ENCODE results near the gene HOXB5. TPM values are rescaled to one million over a fixed set of nuclear protein-coding genes. Genes with fewer than 3 reads are reported as not detected.

Gene HOXB5
- total and polyA plus RNA-seq, 10 of the 15 experiments (the other 5 are each of a cell fraction or from before 2014, with no cell fraction given) = not detected

GRCh38 chr17:48597528-48597777 is 3.9 kb upstream of the HOXB5 start:
- Histone ChIP-seq H4K20me1 (ENCODE audit: control insufficient read depth, insufficient read depth) (no peaks in the 10 kb centered on the region), H3K79me2 (ENCODE audit: control insufficient read depth, insufficient read depth, low read length) (no peaks in the 10 kb centered on the region), H3K9me3 (replicated peaks; ENCODE audit: control insufficient read depth, insufficient read depth, low read length) (no peaks in the 10 kb centered on the region), H3K4me1 (ENCODE audit: control insufficient read depth, insufficient read depth, low read length) (peaks cover 10% of the 10 kb centered on the region), H3K27ac (ENCODE audit: control insufficient read depth, insufficient read depth) (no peak overlapping the region), H3K9ac (ENCODE audit: control insufficient read depth, insufficient read depth, low read length) (no peak overlapping the region; the same call in 1 of the 2 replicates), H3K4me3 (peak overlapping the region; percentile 79), H3K27me3 (replicated peaks in 1 of 2; ENCODE audit: control insufficient read depth in 2 of 2, insufficient read depth in 2 of 2, low read length in 1 of 2) (peaks cover 14 to 51% of the 10 kb centered on the region in 2 experiments), H3K36me3 (ENCODE audit: control insufficient read depth in 2 of 2, insufficient read depth in 2 of 2, low read length in 1 of 2) (no peaks in the 10 kb centered on the region), H3K4me2 (ENCODE audit: control insufficient read depth, insufficient read depth) (peak overlapping the region; percentile 66), H2AFZ (ENCODE audit: control insufficient read depth, low read depth, low read length) (peak overlapping the region; percentile 71)
- intact Hi-C loops (cut with micrococcal nuclease; ENCODE audit: unreplicated experiment) (no loop called here), in situ Hi-C loops (cut with MboI) (loop anchor here (5.0 kb wide), 1 partner anchor 335 kb away; no protein-coding TSS in a partner anchor)
- BruUV-seq (replicated peaks) = no TSS peak
- under 1% methylated on average over 16 of the region's 16 CpGs for WGBS (ENCODE audit: insufficient coverage, insufficient replicate concordance, low lambda C conversion rate, missing lambda C conversion rate)
- FAIRE-seq (no peak), ATAC-seq (no peak), DNase-seq (ENCODE audit: low read depth, low spot score) (no peak)
- ChIA-PET POLR2A (no interaction called here), SMC1A (ENCODE audit: uncharacterized antibody, unreplicated experiment) (no interaction called here), RAD21 (ENCODE audit: unreplicated experiment) (no interaction called here), CTCF (interaction anchor here (0.7 to 2.2 kb wide), 2 partner anchors 246 to 471 kb away, joined by 3 to 5 read pairs; no protein-coding TSS in a partner anchor)
- TF ChIP-seq KDM1A (IDR thresholded peaks at IDR 0.05; ENCODE audit: borderline replicate concordance) (no peak), ZNF217 (IDR thresholded peaks at IDR 0.05) (no peak), ASH2L (IDR thresholded peaks at IDR 0.05; ENCODE audit: borderline replicate concordance, low read depth) (no peak), EGR1 (IDR thresholded peaks at IDR 0.05; ENCODE audit: borderline replicate concordance in 1 of 2, low read depth in 2 of 2, low read length in 2 of 2) (no peak), ESRRA (IDR thresholded peaks at IDR 0.05; ENCODE audit: low read length) (no peak), RB1 (IDR thresholded peaks at IDR 0.05; ENCODE audit: borderline replicate concordance) (no peak), ZNF384 (IDR thresholded peaks at IDR 0.05; ENCODE audit: borderline replicate concordance, low read depth, low read length) (no peak), RELB (IDR thresholded peaks at IDR 0.05; ENCODE audit: low read depth) (no peak), HSF1 (IDR thresholded peaks at IDR 0.05; ENCODE audit: low read depth, low read length) (no peak), SREBF2 (IDR thresholded peaks at IDR 0.05; ENCODE audit: low read length) (no peak), NFYB (IDR thresholded peaks at IDR 0.05; ENCODE audit: insufficient read depth, low read depth, low read length) (no peak), TCF3 (IDR thresholded peaks at IDR 0.05; ENCODE audit: borderline replicate concordance, insufficient read depth, low read depth, low read length) (no peak), PKNOX1 (IDR thresholded peaks at IDR 0.05) (no peak), ZBTB33 (IDR thresholded peaks at IDR 0.05) (no peak), FOXM1 (IDR thresholded peaks at IDR 0.05; ENCODE audit: low read depth, low read length) (no peak), YY1 (IDR thresholded peaks at IDR 0.05; ENCODE audit: low read depth, low read length) (no peak), EP300 (IDR thresholded peaks at IDR 0.05; ENCODE audit: borderline replicate concordance in 1 of 2, control insufficient read depth in 1 of 2, low read depth in 2 of 2, low read length in 2 of 2) (no peak), CBFB (IDR thresholded peaks at IDR 0.05; ENCODE audit: low read depth) (no peak), IKZF2 (IDR thresholded peaks at IDR 0.05) (no peak)

Data from GM12878 (cell line).